Retinal pigment epithelial cell (primary cell): ENCODE data around the gene SYNE2.

Experiments used
- DNase-seq: peaks from one replicate; pipeline ENCODE4 v3.0.0-alpha.2; 2010; ENCODE audit warnings: low read depth
- H3K4me3 ChIP-seq: 2 replicates; pipeline ENCODE4 v1.5.1; 2011; ENCODE audit warnings: mild to moderate bottlenecking, low read length, control low read depth, moderate library complexity
- CTCF ChIP-seq: conservative IDR thresholded peaks from 2 replicates; pipeline ENCODE4 v1.5.1; 2011; ENCODE audit warnings: low read depth, low read length, control low read depth, inconsistent platforms

The SYNE2 gene

GRCh38 chr14:64215978-64216377, 363.2 kb downstream of the SYNE2 start:
- H3K4me3 ChIP-seq = no peak overlapping the region
- TF ChIP-seq CTCF = no peak
- DNase-seq = no peak

GRCh38 chr14:64217308-64217707, 364.5 kb downstream of the SYNE2 start:
- no peak for TF ChIP-seq CTCF
- no peak for DNase-seq
- H3K4me3 ChIP-seq = no peak overlapping the region

GRCh38 chr14:64217834-64218233, 365.0 kb downstream of the SYNE2 start:
- no peak overlapping the region for H3K4me3 ChIP-seq
- no peak for DNase-seq
- TF ChIP-seq CTCF = no peak

- no peak for TF ChIP-seq CTCF
- no peak overlapping the region for H3K4me3 ChIP-seq
- no peak for DNase-seq
Observed at GRCh38 chr14:64218344-64219240, 365.8 kb downstream of the SYNE2 start.

- H3K4me3 ChIP-seq = no peak overlapping the region
- no peak for TF ChIP-seq CTCF
- DNase-seq = no peak
Observed at GRCh38 chr14:64220056-64220455, 367.3 kb downstream of the SYNE2 start.

- H3K4me3 ChIP-seq = no peak overlapping the region
- no peak for DNase-seq
- TF ChIP-seq CTCF = no peak
Observed at GRCh38 chr14:64220466-64220865, 367.7 kb downstream of the SYNE2 start.

GRCh38 chr14:64221391-64222003, 368.7 kb downstream of the SYNE2 start:
- TF ChIP-seq CTCF = no peak

More at GRCh38 chr14:64221391-64222003, 368.7 kb downstream of the SYNE2 start:
- no peak overlapping the region for H3K4me3 ChIP-seq
- no peak for DNase-seq
